ENCODE data around the gene GOLPH3L.

- no peak for TF ChIP-seq CTCF (IDR thresholded peaks at IDR 0.05 in 8 of 11, conservative IDR thresholded peaks at IDR 0.05 in 3 of 11)
- TF ChIP-seq POLR2AphosphoS5 (IDR thresholded peaks at IDR 0.05) = no peak
Observed at GRCh38 chr1:150730130-150730721, 33.3 kb upstream of the GOLPH3L start.

Data from spleen (tissue), 7 donors.